CD14-positive monocyte (primary cell): Measurements from ENCODE around the gene CES2. TPM values are rescaled to one million over a fixed set of nuclear protein-coding genes. Genes with fewer than 3 reads are reported as not detected.

Experiments
- DNase-seq, 3 donors: peaks; one replicate each; pipeline ENCODE4 v3.0.0-alpha.2; 2011 to 2022
- H2AFZ ChIP-seq: 2 replicates; pipeline ENCODE4 v1.6.0; 2012; ENCODE audit warnings: mild to moderate bottlenecking, low read depth, low read length, inconsistent platforms; ENCODE audit not compliant: insufficient read depth, poor library complexity, severe bottlenecking
- H3K27ac ChIP-seq, 2 donors: 1 replicate in 1 of 2; 2 replicates in 1 of 2; pipeline ENCODE4 v1.5.1; 2012 to 2013; ENCODE audit warnings: low read length in 2 of 2, control low read depth in 1 of 2, inconsistent platforms in 1 of 2, low read depth in 1 of 2, mild to moderate bottlenecking in 1 of 2
- H3K27me3 ChIP-seq, 2 donors: one replicate each; pipeline versions ENCODE4 v1.6.0 to v1.6.1; 2011 to 2013; ENCODE audit warnings: low read length in 2 of 2; ENCODE audit not compliant: control insufficient read depth in 2 of 2, insufficient read depth in 2 of 2
- H3K36me3 ChIP-seq, 2 donors: replicated peaks in 1 of 2; 1 replicate in 1 of 2; 2 replicates in 1 of 2; pipeline versions ENCODE4 v1.5.1 to v1.6.1; 2012 to 2013; ENCODE audit warnings: low read length in 2 of 2, control low read depth in 1 of 2, inconsistent platforms in 1 of 2, mild to moderate bottlenecking in 1 of 2; ENCODE audit not compliant: insufficient read depth in 2 of 2, control insufficient read depth in 1 of 2
- H3K4me1 ChIP-seq, 2 donors: 1 replicate in 1 of 2; 2 replicates in 1 of 2; pipeline versions ENCODE4 v1.5.1 to v1.6.1; 2012 to 2013; ENCODE audit warnings: low read length in 2 of 2, control low read depth in 1 of 2, inconsistent platforms in 1 of 2, mild to moderate bottlenecking in 1 of 2, moderate library complexity in 1 of 2; ENCODE audit not compliant: insufficient read depth in 2 of 2, control insufficient read depth in 1 of 2
- H3K4me2 ChIP-seq: replicated peaks from 2 replicates; pipeline ENCODE3; 2012; ENCODE audit warnings: low read length, moderate library complexity, mild to moderate bottlenecking; ENCODE audit not compliant: poor library complexity, severe bottlenecking; ENCODE audit errors: extremely low read depth
- H3K4me3 ChIP-seq, 3 experiments: fragments of 200-600 bp in 1 of 3; sonication (generic) in 1 of 3; replicated peaks in 1 of 3; 1 replicate in 2 of 3; 2 replicates in 1 of 3; pipeline ENCODE4 v1.5.1; 2011 to 2013; ENCODE audit warnings: low read length in 3 of 3, mild to moderate bottlenecking in 3 of 3, control low read depth in 2 of 3, low read depth in 2 of 3, inconsistent platforms in 1 of 3, moderate library complexity in 1 of 3
- H3K79me2 ChIP-seq: 2 replicates; pipeline ENCODE4 v1.6.0; 2012; ENCODE audit warnings: mild to moderate bottlenecking, control low read depth, inconsistent platforms, low read length, moderate library complexity; ENCODE audit not compliant: insufficient read depth
- H3K9ac ChIP-seq: 2 replicates; pipeline ENCODE4 v1.6.0; 2017; ENCODE audit warnings: low read length, mild to moderate bottlenecking; ENCODE audit not compliant: insufficient read depth, poor library complexity, severe bottlenecking
- H3K9me3 ChIP-seq, 2 donors: replicated peaks in 1 of 2; 1 replicate in 1 of 2; 2 replicates in 1 of 2; pipeline versions ENCODE4 v1.5.1 to v1.6.1; 2012 to 2013; ENCODE audit warnings: low read length in 2 of 2, control low read depth in 1 of 2; ENCODE audit not compliant: control insufficient read depth in 1 of 2, insufficient read depth in 1 of 2
- H4K20me1 ChIP-seq: 2 replicates; pipeline ENCODE4 v1.6.0; 2012; ENCODE audit warnings: mild to moderate bottlenecking, low read length, control low read depth, moderate library complexity; ENCODE audit not compliant: insufficient read depth
- H3K27ac Mint-ChIP-seq, 7 donors: one replicate each; pipeline ENCODE4 v1.8.0; 2020; ENCODE audit warnings: mild to moderate bottlenecking in 7 of 7, mixed read lengths in 7 of 7, moderate library complexity in 6 of 7, inconsistent platforms in 2 of 7
- H3K27me3 Mint-ChIP-seq, 3 donors: one replicate each; pipeline ENCODE4 v1.8.0; 2021 to 2022; ENCODE audit warnings: low read depth in 3 of 3, mild to moderate bottlenecking in 3 of 3, mixed read lengths in 3 of 3, moderate library complexity in 3 of 3, inconsistent platforms in 1 of 3
- H3K36me3 Mint-ChIP-seq, 2 donors: one replicate each; pipeline ENCODE4 v1.8.0; 2020; ENCODE audit warnings: mixed read lengths in 2 of 2, inconsistent platforms in 1 of 2, mild to moderate bottlenecking in 1 of 2
- H3K4me1 Mint-ChIP-seq: one replicate; pipeline ENCODE4 v1.8.0; 2020; ENCODE audit warnings: mild to moderate bottlenecking, mixed read lengths
- H3K4me3 Mint-ChIP-seq, 2 donors: one replicate each; pipeline ENCODE4 v1.8.0; 2020; ENCODE audit warnings: mild to moderate bottlenecking in 2 of 2, mixed read lengths in 2 of 2, moderate library complexity in 1 of 2
- H3K9me3 Mint-ChIP-seq, 7 donors: one replicate each; pipeline ENCODE4 v1.8.0; 2020 to 2022; ENCODE audit warnings: mixed read lengths in 7 of 7, mild to moderate bottlenecking in 6 of 7, moderate library complexity in 6 of 7, inconsistent platforms in 2 of 7
- WGBS: methylation state at CpG from one replicate; pipeline ENCODE4 v1.1.5; 2013; ENCODE audit warnings: missing lambda C conversion rate; ENCODE audit not compliant: insufficient coverage; 5-methylcytosine and 5-hydroxymethylcytosine counted together
- intact Hi-C, 2 donors: fragments of 100-400 bp; cut with micrococcal nuclease; formaldehyde crosslinking; loops; one replicate each; pipeline versions ENCODE4 v1.15.0 to v1.15.1; 2023
- polyA plus RNA-seq, 3 donors: library from polyadenylated mRNA; depleted of rRNA in 1 of 3; unstranded in 2 of 3; stranded (reverse) in 1 of 3; fragments of 300-500 nt in 2 of 3; fragments of >200 nt in 1 of 3; fragmentation: Illumina TruSeq in 2 of 3; gene quantifications; 1 replicate in 2 of 3; 2 replicates in 1 of 3; pipeline ENCODE4 v1.2.3, GENCODE V29; 2012 to 2021
- TF ChIP-seq, protein P1 (sequence below): fragments of 200-600 bp; IDR thresholded peaks from one replicate; pipeline ENCODE4 v1.8.0; 2022; ENCODE audit warnings: antibody characterized with exemption, mild to moderate bottlenecking

The CES2 gene
- polyA plus RNA-seq, 3 donors, result 14.0 to 29.0 (median 23.2) TPM

- H3K9ac ChIP-seq, result no peak overlapping the region
- no peak overlapping the region for H3K4me3 Mint-ChIP-seq
- peaks cover 0 to 2% (median 1%) of the 10 kb centered on the region in 3 donors for H3K27me3 Mint-ChIP-seq
- peaks cover 67% of the 10 kb centered on the region for H4K20me1 ChIP-seq
- H3K36me3 ChIP-seq, result peaks cover 45 to 58% of the 10 kb centered on the region in 2 donors
- intact Hi-C loops, result no loop called here
- peaks cover 54 to 66% of the 10 kb centered on the region in 2 donors for H3K36me3 Mint-ChIP-seq
- peak overlapping the region in 3 of 7 donors; percentile 17 to 66 (median 62) for H3K27ac Mint-ChIP-seq
- no peak overlapping the region for H3K27ac ChIP-seq
- TF ChIP-seq, protein P1, sequence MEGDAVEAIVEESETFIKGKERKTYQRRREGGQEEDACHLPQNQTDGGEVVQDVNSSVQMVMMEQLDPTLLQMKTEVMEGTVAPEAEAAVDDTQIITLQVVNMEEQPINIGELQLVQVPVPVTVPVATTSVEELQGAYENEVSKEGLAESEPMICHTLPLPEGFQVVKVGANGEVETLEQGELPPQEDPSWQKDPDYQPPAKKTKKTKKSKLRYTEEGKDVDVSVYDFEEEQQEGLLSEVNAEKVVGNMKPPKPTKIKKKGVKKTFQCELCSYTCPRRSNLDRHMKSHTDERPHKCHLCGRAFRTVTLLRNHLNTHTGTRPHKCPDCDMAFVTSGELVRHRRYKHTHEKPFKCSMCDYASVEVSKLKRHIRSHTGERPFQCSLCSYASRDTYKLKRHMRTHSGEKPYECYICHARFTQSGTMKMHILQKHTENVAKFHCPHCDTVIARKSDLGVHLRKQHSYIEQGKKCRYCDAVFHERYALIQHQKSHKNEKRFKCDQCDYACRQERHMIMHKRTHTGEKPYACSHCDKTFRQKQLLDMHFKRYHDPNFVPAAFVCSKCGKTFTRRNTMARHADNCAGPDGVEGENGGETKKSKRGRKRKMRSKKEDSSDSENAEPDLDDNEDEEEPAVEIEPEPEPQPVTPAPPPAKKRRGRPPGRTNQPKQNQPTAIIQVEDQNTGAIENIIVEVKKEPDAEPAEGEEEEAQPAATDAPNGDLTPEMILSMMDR, result no peak
- H3K9me3 ChIP-seq, result no peaks in the 10 kb centered on the region
- WGBS, result 92% methylated on average over 6 of the region's 6 CpGs
- no peak overlapping the region for H3K4me2 ChIP-seq
- DNase-seq, result no peak
- H3K4me1 ChIP-seq, result peaks cover 24 to 38% of the 10 kb centered on the region in 2 donors
- H3K4me1 Mint-ChIP-seq, result peaks cover 51% of the 10 kb centered on the region
- peaks cover 55% of the 10 kb centered on the region for H3K79me2 ChIP-seq
- no peak overlapping the region for H3K4me3 ChIP-seq
- H3K27me3 ChIP-seq, result no peaks in the 10 kb centered on the region
- H2AFZ ChIP-seq, result no peak overlapping the region
- H3K9me3 Mint-ChIP-seq, result peaks cover 0 to 2% (median 0%) of the 10 kb centered on the region in 7 donors
These were observed 1.1 kb downstream of the CES2 start for GRCh38 chr16:66936462-66936861.

DNA sequence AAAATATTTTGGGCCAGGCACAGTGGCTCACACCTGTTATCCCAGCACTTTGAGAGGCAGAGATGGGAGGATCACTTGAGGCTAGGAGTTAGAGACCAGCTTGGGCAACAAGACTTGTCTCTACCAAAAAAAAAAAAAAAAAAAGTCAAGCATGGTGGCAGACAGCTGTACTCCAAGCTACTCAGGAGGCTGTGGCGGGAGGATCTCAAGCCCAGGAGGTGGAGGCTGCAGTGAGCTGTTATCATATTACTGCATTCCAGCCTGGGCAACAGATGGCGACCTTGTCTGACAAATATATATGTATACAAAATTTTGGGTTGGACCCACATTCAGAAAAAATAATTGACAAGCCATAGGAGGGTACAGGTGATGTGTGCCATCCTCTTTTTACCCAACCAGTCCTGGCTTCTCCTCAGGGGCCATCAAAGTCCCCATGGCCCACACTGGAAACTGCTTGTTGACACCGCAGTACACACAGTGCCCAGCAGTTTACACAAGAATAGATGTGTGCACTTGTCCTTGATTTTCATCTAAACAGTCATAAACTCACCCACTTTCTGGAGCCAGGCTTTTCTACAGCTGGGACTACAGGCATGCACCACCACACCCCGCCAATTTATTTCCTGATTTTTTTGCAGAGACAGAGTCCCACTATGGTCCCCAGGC, 1.7 kb downstream of the CES2 start:
- H3K9me3 Mint-ChIP-seq, result peaks cover 0 to 2% (median 0%) of the 10 kb centered on the region in 7 donors
- no peak overlapping the region for H3K9ac ChIP-seq
- peaks cover 24 to 38% of the 10 kb centered on the region in 2 donors for H3K4me1 ChIP-seq
- peaks cover 55% of the 10 kb centered on the region for H3K79me2 ChIP-seq
- H3K36me3 Mint-ChIP-seq, result peaks cover 56 to 67% of the 10 kb centered on the region in 2 donors
- no peak overlapping the region for H3K27ac ChIP-seq
- H4K20me1 ChIP-seq, result peaks cover 66% of the 10 kb centered on the region
- TF ChIP-seq, protein P1, result no peak
- H3K27ac Mint-ChIP-seq, result peak overlapping the region in 3 of 7 donors; percentile 17 to 66 (median 21)
- DNase-seq, result no peak
- no peak overlapping the region for H3K4me2 ChIP-seq
- WGBS, result 100% methylated on average over 2 of the region's 4 CpGs
- H3K27me3 Mint-ChIP-seq, result peaks cover 0 to 2% (median 1%) of the 10 kb centered on the region in 3 donors
- H3K36me3 ChIP-seq, result peaks cover 48 to 58% of the 10 kb centered on the region in 2 donors
- H3K4me3 Mint-ChIP-seq, result no peak overlapping the region
- H3K27me3 ChIP-seq, result no peaks in the 10 kb centered on the region
- no peak overlapping the region for H2AFZ ChIP-seq
- no peak overlapping the region for H3K4me3 ChIP-seq
- no peaks in the 10 kb centered on the region for H3K9me3 ChIP-seq
- intact Hi-C loops, result no loop called here
- peaks cover 50% of the 10 kb centered on the region for H3K4me1 Mint-ChIP-seq
